SKM-1 (cell line): ENCODE results near the gene PACRG.
A peak's percentile ranks its signal among the peaks of the same experiment; 100 is the strongest.

ENCODE experiments used
- DNase-seq: peaks from one replicate; lab custom pipeline; 2025; ENCODE audit not compliant: unreplicated experiment; lab: John Stamatoyannopoulos, UW

Gene PACRG

DNA sequence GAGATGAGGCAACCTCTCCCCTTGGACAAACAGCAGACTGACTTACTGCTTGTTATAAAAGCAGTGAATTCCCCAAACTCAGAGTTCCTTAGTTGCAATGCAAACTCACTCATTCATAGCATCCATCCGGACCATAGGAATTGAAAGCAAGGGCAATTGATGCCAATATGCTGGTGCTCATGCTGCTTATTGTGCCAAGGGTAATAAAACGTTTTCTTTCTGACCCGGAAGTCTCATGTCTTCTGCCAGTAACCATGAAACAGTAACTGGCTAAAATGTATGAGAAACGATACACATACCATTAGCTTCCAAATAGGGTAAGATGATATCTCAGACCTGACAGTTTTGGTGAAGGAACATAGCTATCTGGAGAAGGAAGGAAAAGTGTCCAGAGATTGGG lies 18.3 kb upstream of the PACRG start:
- DNase-seq, result no peak

DNA sequence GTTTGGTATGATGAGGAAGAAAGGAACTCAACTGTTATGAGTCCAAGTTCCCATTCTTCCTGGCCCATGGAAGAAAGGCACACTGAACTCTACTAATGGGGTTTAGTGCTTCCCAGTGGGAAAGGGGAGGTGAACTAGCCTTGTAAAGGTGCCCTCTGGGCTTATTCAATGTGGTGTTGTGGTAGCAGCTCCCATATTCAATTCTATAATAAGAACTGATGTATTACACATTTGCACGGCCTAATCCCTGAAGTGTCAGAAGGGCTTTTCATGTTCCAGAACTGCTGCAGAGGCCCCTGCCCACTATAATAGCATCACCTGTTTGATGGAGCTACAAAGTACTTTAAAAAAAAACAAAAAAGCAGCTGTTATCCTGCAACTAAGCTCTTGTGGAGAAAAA lies 17.4 kb upstream of the PACRG start:
- no peak for DNase-seq

DNA sequence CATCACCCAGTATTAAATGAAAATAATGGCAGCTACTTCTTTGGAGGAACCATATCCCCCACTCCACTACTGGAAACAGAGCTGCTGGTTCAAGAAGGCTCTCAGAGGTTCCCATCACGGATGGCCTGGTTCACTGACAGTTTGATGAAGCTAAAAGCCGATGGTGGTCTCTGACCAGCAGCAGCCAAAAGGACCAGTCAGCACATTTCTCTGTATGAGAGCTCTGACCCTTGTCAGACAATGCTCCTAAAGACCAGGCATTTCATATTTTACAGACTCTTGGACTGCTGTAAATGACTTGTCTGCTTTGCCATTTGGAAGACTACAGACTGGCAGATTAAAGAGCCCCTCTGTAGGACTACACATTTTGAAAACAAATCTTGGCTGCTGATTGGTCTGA lies 16.8 kb upstream of the PACRG start:
- DNase-seq, result no peak

DNA sequence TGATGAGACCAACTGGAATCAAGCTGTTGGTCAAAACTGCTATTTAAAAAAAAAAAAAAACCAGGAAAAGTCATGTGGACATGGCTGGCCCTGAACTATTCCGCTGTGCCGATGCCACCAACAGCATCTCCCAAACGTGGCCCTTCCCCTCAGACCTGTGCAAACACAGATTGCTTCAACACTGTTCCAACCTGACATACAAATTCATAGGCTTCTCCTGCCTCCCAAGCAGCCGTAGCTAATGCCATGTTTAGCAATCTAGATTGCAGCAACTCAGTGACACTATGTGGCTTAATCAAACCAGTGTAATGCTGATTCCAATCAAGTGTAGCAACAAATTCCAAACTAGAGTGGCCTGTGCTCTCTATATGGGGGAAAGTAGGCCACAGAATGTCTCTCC lies 16.4 kb upstream of the PACRG start:
- no peak for DNase-seq

DNA sequence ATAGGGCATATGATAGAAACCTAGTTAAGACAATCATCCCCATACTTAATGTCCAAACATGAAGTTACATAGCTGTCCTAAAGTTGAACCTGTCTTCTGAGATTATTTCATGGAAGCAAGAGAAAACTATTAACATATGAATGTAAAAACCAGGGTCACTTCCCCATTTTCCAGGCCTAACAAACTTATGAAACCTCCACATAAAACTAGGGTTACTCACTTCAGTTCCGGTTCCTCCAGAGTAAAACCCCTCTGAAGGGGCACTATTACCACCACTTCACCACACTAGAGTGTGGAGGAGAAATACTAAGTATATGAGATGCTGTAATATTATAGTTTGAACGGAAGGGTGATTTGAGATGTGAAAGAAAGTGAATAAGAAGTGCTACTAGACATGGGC lies 15.1 kb upstream of the PACRG start:
- no peak for DNase-seq

DNA sequence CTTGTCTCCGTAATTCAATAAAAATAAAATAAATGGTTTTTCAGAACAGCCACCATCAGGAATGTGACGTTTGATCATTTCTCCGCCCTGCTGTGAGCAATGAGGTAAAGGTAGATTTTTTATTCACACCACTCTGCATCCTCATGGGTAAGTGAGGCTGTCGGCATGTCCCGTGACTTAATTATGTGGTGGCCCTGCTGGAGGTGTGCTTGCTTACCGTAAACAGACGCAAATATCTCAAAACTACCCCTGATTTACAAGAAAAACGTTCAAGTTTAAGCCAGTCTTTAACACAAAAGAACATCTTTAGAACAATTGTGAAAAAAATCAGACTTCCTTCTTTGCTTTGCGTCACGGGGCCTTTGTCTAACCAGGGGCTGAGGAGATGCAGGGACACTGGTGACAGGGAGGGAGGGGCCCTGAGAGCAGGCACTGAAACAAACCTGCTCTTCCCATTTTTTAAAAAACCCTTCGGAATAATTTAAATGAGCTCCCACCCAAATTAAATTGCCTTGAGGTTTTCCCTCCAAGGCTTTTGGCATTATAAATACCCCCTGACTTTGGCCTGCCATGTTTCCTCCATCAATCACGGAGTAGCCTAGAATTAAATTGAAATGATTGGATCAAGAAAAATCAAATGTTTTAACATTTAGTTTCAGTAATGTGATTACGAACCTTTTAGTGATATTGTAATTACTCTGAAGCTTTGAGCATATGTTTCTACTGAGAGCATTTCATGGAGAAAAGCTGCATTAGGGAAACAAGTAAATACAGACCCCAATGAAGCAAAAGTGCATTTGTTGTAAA lies 13.6 kb upstream of the PACRG start:
- no peak for DNase-seq

DNA sequence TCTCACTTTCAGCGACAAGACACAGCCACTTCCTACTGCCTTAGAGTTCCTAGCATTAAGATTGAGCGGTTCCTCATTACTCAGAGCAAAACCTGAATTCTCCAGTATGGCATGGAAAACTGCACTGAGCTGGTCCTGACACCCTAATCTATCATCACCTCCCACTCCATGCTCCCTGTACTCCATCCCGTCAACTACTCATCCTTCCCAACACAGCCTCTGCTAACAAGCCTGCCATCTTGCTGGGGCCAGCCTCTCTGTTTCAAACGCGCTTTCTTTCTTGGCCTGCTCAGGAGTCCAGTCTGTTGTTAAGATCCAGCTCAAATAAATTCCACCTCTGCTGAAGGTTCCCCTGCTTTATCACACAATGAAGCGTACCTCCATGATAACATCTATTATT lies 12.2 kb upstream of the PACRG start:
- DNase-seq, result no peak

DNA sequence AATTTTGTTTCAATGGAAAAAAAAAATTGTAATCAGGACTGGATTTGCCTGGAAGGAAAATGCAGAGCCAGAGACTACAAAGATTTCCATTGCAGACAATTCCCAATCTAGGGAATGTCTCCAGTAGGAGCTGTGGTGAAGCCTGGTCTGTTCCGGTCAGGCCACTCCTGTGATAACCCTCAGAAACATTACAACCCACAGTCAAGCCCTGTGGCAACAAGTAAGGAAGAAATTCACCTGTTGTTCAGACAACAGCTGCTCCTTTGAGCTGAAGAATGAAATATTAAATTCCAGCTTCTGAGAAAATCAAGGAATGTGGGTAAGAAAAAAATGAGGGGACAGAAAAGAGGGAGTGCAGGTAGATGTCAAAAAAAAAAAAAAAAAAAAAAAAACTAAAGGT lies 8.2 kb upstream of the PACRG start:
- DNase-seq, result no peak

DNA sequence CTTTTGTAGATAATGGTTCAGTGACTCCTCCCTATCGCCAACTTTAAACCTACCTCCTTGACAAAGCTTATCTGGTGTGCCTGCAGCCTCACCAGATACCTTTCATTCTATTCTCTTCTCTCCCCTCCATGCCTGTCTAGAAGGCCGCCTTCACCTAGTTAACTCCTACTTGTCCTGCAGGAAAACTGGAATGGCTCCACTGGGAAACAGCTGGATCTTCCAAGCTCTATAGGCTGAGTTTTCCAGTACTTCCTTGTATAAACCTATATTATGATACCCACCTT lies 6.4 kb upstream of the PACRG start:
- DNase-seq, result no peak

DNA sequence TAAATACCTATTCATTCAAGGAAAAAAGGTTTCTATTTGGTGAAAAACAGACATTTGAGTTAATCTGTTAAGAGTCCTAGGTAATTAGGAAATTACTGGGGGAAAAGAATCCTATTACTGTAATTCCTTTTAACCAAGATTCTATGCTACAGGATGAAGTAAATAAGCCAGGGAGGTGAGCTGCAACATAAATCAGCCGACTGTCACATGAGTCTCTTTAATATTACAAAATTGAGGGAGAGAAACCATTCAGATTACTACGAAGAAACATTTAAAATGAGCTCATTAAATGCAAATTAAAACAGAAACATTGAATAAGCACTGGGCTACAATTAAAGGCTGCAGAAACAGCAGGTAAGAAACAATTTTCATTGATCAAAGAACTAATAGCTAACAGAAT lies 5.5 kb upstream of the PACRG start:
- DNase-seq, result no peak

DNA sequence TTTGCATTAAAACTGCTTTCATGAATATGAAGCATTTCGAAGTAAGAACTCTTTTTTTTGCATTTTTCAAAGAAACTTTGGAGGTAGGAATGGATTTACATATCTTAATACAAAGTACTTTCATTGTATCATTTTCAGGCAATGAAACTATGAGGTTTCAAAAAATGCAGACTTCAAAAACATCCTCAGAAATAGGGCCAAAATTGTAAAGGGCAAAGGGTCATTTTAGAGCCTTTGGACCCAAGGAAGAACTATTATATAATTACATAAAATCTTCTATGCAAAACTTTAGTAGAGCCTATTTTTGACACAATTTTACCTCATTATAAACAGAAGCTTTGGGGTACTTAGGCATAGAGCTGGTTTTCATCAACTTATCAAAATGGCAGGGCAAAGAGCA lies 5.1 kb upstream of the PACRG start:
- DNase-seq, result no peak

DNA sequence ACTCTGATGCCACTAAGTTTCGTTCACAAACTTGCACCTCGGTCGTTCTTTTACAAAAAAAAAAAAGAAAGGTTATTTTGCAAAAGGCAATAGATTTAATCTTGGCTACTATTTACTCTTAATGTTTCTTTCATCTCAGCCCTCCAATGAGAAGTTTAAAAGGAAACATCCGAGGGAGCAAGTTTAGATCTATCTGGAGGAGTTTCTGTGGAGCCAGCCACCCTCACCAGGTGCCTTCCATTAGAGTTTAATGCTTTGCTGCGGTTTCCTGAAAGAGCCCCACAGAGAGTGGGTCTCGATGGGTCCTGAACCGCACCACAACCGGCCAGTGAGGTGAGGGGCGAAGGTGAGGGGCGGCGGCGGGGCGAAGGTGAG lies 840 bp upstream of the PACRG start:
- no peak for DNase-seq

DNA sequence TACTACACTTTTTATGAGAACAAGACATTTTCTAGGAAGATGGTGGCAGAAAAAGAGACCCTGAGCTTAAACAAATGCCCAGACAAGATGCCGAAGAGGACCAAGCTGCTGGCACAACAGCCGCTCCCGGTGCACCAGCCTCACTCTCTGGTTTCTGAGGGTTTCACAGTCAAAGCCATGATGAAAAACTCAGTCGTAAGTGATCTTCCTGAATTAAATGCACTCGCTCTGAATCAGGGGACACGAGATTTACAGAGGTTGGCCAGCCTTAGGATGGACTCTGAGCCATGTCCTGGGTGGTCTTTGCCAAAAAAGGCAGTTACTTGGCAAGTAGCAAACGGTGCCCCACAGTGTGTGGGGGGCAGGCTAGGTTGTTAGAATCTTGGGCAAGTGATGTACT lies 423 bp downstream of the PACRG start:
- no peak for DNase-seq

DNA sequence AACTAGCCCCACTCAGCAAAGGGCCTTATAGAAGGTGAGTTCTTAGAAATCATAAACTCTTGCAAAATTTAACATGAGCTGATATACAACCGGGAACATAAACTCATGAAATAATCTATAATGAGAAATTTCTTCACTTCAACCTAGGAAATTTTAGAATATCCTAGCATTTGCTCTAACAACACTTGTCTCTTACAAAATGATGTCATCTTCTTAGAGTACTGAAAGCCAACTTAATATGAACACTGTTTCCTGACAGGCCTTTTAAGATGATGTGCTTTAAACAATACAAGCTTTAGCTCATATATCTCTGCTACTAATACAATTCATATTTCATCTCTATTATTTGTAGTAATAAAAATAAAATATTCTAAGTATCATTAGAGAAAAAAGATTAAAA lies 932 bp downstream of the PACRG start:
- DNase-seq, result no peak

DNA sequence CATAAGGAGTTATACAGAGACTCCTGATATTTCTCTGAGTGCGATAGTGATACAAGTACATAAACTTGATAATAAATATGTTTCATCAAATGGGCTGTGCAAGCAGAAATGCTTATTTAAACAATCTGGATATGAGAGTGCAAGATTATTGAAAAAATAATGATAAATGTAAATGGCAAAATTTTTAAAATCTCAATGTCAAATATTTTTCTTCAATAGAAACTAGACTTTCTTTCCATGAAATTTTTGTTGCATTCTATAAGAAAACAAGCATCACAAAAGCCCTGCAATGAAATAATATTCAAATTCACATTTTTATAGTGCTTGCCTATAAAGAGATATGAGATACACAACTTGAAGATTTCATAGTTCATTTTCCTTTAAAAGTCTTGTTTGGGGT lies 2.7 kb downstream of the PACRG start:
- DNase-seq, result no peak

DNA sequence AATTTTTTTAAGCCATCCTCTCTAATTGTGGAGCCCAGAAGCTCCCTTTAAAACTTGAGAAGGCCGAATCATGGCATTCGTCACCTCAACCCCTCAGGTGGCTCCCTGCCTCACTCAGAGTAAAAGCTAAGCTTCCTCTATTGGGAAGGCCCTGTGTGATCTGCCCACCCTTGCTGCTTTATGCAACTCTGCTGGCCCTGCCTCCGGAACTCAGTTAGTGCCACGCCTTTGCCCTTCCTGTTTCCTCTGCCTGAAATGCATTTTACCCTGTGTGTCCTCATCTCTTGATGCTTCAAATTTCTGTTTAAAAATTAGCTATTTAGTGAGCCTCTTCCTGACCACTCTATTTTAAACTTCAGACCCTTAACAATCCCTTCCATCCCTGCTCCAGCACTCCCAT lies 5.7 kb downstream of the PACRG start:
- DNase-seq, result peak; percentile 5

DNA sequence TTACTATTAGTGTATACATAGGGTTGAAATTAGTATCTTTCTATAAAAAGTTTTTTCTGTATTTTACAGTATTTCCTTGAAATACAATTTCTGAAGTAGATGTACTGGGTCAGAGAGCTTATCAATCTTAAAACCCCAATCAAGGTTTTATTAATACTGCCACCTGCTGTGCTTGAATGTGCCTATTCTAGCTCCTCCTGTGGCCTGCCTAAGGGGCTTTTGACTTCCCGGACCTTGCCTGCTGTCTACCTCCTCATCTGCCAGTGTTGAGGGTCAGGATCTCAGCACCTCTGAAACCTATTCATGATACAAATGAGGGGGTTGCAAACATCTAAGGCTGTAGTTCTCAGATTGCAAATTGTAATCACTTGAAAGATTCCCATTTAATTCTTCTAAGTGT lies 9.2 kb downstream of the PACRG start:
- DNase-seq, result no peak

DNA sequence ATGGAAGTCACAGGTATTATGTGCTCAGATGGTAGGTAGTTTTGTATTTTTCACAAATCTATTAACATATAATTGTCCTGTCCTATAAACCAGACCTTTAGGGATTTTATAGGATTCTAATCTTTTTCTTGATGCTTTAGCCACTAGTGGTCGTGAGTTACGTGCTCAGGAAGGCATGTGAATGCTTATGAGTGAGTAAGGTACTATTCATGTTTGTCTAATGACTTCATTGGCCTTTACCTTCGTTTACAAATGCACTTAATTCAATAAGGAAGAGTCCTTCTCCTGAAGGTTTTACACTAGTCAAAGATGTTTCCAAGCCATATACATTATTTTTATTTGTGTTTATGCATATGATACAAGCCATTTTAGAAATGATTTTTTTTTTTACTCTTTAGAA lies 23.0 kb downstream of the PACRG start:
- no peak for DNase-seq

DNA sequence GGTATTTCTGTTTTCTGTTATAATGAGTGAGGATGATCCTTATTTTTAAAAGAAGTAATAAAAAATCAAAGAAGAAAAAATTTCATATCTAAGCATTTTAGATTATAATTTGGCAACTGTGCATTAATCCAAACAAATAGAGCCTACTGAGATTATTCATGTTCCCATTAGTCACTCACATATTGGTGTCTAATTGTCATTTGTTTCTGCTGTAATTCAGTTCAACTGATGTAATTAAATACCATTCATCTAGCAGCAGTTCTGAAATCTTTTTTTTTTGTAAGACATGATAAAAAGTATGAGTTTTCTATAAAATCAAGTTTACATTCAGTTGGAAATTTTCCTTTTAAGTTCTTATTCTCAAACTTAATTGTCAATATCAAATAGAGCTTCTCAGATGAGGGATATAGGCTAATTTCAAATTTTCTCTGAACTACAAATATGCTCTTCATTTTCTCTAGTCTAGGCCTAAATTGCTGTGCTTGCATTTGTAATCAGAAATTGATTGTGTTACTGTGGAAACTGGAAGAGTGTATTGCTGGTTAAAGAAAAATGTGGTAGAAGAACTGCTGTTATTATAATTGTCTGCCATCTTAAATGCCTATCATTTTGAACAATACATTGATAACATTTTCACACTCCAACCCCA lies 23.6 kb downstream of the PACRG start:
- DNase-seq, result no peak

DNA sequence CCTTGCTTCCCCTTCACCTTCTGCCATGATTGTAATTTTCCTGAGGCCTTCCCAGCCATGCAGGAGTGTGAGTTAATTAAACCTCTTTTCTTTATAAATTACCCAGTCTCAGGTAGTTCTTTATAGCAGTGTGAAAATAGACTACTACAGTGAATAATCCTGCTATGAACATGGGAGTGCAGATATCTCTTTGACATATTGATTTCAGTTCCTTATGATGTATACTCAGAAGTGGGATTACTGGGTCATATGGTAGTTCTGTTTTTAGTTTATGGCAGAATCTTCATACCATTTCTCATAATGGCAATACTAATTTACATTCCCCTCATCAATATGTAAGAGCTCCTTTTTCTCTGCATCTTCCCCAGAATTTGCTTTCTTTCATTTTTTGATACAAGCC lies 26.0 kb downstream of the PACRG start:
- no peak for DNase-seq

DNA sequence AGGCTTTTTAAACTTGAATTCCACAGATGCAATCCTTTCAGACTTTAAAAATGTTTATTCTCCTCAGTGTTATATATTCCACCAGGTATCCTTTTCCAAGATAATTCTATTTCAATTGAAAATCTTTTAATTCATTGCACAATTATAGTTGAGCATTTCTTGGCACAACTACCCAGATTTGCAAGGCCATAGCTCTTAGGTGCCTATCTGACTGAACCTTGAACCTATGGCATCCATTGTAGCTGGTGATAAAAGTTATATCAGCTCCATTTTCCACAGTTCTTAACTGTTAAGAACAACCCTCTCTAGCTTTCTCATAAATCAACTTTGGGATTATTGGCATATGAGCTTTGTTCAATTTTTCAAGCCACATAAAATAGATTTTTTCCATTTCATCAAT lies 42.4 kb downstream of the PACRG start:
- DNase-seq, result no peak

DNA sequence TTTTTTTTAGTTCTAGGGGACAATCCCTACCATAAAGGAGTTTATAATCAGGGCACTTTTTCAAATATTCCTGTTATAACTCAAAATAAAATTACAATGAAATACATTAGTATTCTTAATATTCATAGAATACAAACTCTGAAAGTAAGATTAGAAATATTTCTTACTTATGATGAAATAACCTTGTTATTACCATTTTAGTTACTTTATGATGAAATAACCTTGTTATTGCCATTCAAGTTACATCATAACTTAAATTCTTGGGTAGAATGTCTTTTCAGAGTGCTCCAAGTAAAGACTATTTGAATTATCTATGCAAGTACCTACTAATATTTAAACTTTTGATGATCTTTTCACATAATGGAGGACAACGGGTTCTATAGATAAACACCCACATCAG lies 43.2 kb downstream of the PACRG start:
- DNase-seq, result no peak

DNA sequence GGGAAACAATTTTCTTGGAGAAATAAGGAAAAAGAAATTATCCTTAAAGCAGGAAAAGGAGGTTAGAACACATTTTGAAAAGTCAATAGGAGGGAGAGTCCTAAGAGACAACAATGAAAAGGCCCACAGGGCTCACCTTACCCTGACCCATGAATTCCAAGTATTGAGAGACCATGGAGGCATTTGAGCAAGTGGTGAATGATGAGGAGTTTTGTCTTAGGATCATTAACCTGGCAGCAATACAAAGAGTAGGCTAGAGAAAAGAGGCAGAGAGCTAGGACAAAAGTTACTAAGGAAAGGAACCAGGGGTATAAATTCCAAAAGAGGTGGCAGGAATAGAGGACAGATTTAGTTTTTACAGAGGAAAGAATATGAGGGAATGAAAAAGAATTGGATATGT lies 44.7 kb downstream of the PACRG start:
- no peak for DNase-seq
